Measurements from ENCODE around the gene PROSER3.
"Not testable (repeated sequence)": the region's sequence is repeated elsewhere in the genome, so short reads cannot be mapped to it uniquely, and the experiment has no call there.

PROSER3 gene

GRCh38 chr19:35759697-35760096 is 1.7 kb downstream of the PROSER3 start:
- POLR2A ChIA-PET: interaction anchor here (1.1 kb wide), 1 partner anchor 12 kb away, joined by 3 read pairs; the partner anchor contains the start of gene LIN37
- CTCF ChIA-PET: no interaction called here
- TF ChIP-seq NFRKB (IDR thresholded peaks at IDR 0.05) (no peak), ARNT (IDR thresholded peaks at IDR 0.05) (no peak), FOXK2 (IDR thresholded peaks at IDR 0.05) (no peak), HDGF (IDR thresholded peaks at IDR 0.05; ENCODE audit: borderline replicate concordance) (no peak), L3MBTL2 (conservative IDR thresholded peaks at IDR 0.05) (no peak), FOXM1 (IDR thresholded peaks at IDR 0.05; ENCODE audit: borderline replicate concordance) (no peak), BHLHE40 (IDR thresholded peaks at IDR 0.05; ENCODE audit: borderline replicate concordance) (no peak), CTBP1 (IDR thresholded peaks at IDR 0.05; ENCODE audit: borderline replicate concordance) (no peak), ZNF384 (IDR thresholded peaks at IDR 0.05) (no peak), ELF4 (IDR thresholded peaks at IDR 0.05) (no peak), SUZ12 (IDR thresholded peaks at IDR 0.05) (no peak), SP1 (IDR thresholded peaks at IDR 0.05) (no peak), TARDBP (IDR thresholded peaks at IDR 0.05) (no peak), LEF1 (IDR thresholded peaks at IDR 0.05; ENCODE audit: borderline replicate concordance) (no peak), FOXA1 (IDR thresholded peaks at IDR 0.05) (no peak)
- TF ChIP-seq, protein P1, sequence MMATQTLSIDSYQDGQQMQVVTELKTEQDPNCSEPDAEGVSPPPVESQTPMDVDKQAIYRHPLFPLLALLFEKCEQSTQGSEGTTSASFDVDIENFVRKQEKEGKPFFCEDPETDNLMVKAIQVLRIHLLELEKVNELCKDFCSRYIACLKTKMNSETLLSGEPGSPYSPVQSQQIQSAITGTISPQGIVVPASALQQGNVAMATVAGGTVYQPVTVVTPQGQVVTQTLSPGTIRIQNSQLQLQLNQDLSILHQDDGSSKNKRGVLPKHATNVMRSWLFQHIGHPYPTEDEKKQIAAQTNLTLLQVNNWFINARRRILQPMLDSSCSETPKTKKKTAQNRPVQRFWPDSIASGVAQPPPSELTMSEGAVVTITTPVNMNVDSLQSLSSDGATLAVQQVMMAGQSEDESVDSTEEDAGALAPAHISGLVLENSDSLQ (IDR thresholded peaks at IDR 0.05): no peak
- DNase-seq (ENCODE audit: extremely low spot score): no peak

DNA sequence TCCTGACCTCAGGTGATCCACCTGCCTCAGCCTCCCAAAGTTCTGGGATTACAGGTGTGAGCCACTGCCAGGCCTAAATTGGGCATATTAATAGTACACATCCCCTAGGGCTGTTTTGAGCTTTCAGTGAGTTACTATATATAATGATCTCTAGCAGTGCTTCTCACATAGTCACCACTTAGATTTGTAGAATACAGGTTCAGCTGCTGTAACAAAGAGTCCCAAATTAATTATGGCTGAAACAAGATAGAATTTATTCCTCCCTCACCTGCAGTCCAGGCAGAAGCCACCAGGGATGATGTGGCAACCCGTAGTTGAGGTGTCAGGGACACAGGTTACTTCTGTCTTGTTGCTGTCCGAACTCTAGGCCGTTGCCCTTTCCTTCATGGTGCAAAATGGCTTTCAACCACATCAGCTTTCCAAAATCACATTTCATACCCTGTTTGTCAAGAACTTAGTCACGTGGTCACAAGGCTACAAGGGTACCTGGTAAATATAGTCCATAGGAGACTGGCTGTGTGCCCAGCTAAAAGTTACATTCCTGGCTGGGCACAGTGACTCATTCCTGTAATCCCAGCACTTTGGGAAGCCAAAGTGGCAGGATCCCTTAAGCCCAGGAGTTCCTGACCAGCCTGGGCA is 2.9 kb downstream of the PROSER3 start:
- CTCF ChIA-PET: no interaction called here
- DNase-seq (ENCODE audit: extremely low spot score): no peak
- TF ChIP-seq HDGF (IDR thresholded peaks at IDR 0.05; ENCODE audit: borderline replicate concordance) (no peak), TARDBP (IDR thresholded peaks at IDR 0.05) (no peak)
- POLR2A ChIA-PET: no interaction called here

- ChIA-PET CTCF (interaction anchor here (0.6 kb wide), 1 partner anchor 483 kb away, joined by 3 read pairs; no protein-coding TSS in a partner anchor), POLR2A (interaction anchor here (1.0 kb wide), 2 partner anchors 16 to 254 kb away, joined by 3 read pairs; partner anchors contain the start of gene LIN37)
- TF ChIP-seq FOXA1 (IDR thresholded peaks at IDR 0.05): no peak
- TF ChIP-seq FOXK2 (IDR thresholded peaks at IDR 0.05): no peak
- no peak for TF ChIP-seq SP1 (IDR thresholded peaks at IDR 0.05)
- TF ChIP-seq CTBP1 (IDR thresholded peaks at IDR 0.05; ENCODE audit: borderline replicate concordance): no peak
- no peak for TF ChIP-seq LEF1 (IDR thresholded peaks at IDR 0.05; ENCODE audit: borderline replicate concordance)
- no peak for TF ChIP-seq TARDBP (IDR thresholded peaks at IDR 0.05)
- TF ChIP-seq ZNF384 (IDR thresholded peaks at IDR 0.05): no peak
- no peak for DNase-seq (ENCODE audit: extremely low spot score)
Observed at GRCh38 chr19:35764432-35765315, 6.7 kb downstream of the PROSER3 start.

DNA sequence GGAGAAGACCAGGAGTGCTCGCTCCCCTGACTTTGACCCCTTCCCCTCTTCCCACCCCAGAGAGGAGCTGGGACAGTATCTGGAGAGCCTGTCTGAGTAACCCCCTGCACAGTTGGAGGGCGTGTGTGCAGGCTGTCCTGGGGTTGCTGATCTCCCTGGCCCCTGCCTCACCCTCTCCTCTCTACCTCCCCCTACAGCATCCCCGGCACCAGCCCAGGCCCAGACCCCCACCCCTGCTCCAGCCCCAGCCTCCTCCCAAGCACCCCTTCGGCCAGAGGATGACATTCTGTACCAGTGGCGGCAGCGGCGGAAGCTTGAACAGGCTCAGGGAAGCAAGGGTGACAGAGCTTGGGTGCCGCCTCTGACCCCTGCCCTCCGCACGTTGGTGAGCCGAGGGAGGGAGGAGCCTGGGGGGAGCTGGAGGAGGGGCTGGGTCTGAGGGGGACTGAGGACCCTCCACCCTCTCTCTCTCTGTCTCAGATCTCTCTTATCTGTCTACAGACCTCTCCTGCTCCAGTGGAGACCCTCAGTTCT is 8.7 kb downstream of the PROSER3 start:
- no peak for DNase-seq (ENCODE audit: extremely low spot score)
- ChIA-PET POLR2A (interaction anchor here (0.8 to 1.2 kb wide), 3 partner anchors 19 to 26 kb away, joined by 3 to 4 read pairs (median 3); partner anchors contain the start of genes LIN37, PSENEN and U2AF1L4), CTCF (no interaction called here)
- TF ChIP-seq FOXK2 (IDR thresholded peaks at IDR 0.05) (no peak), FOXA1 (IDR thresholded peaks at IDR 0.05) (no peak), LEF1 (IDR thresholded peaks at IDR 0.05; ENCODE audit: borderline replicate concordance) (no peak), ELF4 (IDR thresholded peaks at IDR 0.05) (no peak)

GRCh38 chr19:35767288-35768081 is 9.5 kb downstream of the PROSER3 start:
- no peak for DNase-seq (ENCODE audit: extremely low spot score)
- TF ChIP-seq, protein P1 (IDR thresholded peaks at IDR 0.05): no peak
- no peak for TF ChIP-seq LEF1 (IDR thresholded peaks at IDR 0.05; ENCODE audit: borderline replicate concordance)
- no peak for TF ChIP-seq FOXK2 (IDR thresholded peaks at IDR 0.05)
- no peak for TF ChIP-seq FOXM1 (IDR thresholded peaks at IDR 0.05; ENCODE audit: borderline replicate concordance)
- no peak for TF ChIP-seq BHLHE40 (IDR thresholded peaks at IDR 0.05; ENCODE audit: borderline replicate concordance)
- TF ChIP-seq ZNF384 (IDR thresholded peaks at IDR 0.05): no peak
- TF ChIP-seq L3MBTL2 (conservative IDR thresholded peaks at IDR 0.05): no peak
- ChIA-PET CTCF (no interaction called here), POLR2A (interaction anchor here (0.9 to 1.2 kb wide), 2 partner anchors 19 to 27 kb away, joined by 3 to 4 read pairs; partner anchors contain the start of gene LIN37)

GRCh38 chr19:35768082-35768421 is 10.1 kb downstream of the PROSER3 start:
- DNase-seq (ENCODE audit: extremely low spot score): no peak
- ChIA-PET CTCF (no interaction called here), POLR2A (no interaction called here)
- TF ChIP-seq TARDBP (IDR thresholded peaks at IDR 0.05) (no peak), ELF4 (IDR thresholded peaks at IDR 0.05) (no peak), FOXM1 (IDR thresholded peaks at IDR 0.05; ENCODE audit: borderline replicate concordance) (no peak), FOXA1 (IDR thresholded peaks at IDR 0.05) (no peak)

GRCh38 chr19:35772362-35772761 is 14.4 kb downstream of the PROSER3 start:
- POLR2A ChIA-PET: interaction anchor here (1.6 kb wide), 1 partner anchor 24 kb away, joined by 9 read pairs; the partner anchor contains the start of gene LIN37
- DNase-seq (ENCODE audit: extremely low spot score); CTCF ChIA-PET: not testable (repeated sequence)
